Astrocyte of the hippocampus (primary cell): ENCODE data around the gene IFIT1.
A peak's percentile ranks its signal among the peaks of the same experiment; 100 is the strongest.
"Not testable (repeated sequence)": the region's sequence is repeated elsewhere in the genome, so short reads cannot be mapped to it uniquely, and the experiment has no call there.

Experiments
- DNase-seq: peaks from one replicate; pipeline ENCODE4 v3.0.0; 2011; ENCODE audit warnings: low read depth, low spot score

IFIT1 gene, protein sequence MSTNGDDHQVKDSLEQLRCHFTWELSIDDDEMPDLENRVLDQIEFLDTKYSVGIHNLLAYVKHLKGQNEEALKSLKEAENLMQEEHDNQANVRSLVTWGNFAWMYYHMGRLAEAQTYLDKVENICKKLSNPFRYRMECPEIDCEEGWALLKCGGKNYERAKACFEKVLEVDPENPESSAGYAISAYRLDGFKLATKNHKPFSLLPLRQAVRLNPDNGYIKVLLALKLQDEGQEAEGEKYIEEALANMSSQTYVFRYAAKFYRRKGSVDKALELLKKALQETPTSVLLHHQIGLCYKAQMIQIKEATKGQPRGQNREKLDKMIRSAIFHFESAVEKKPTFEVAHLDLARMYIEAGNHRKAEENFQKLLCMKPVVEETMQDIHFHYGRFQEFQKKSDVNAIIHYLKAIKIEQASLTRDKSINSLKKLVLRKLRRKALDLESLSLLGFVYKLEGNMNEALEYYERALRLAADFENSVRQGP

DNA sequence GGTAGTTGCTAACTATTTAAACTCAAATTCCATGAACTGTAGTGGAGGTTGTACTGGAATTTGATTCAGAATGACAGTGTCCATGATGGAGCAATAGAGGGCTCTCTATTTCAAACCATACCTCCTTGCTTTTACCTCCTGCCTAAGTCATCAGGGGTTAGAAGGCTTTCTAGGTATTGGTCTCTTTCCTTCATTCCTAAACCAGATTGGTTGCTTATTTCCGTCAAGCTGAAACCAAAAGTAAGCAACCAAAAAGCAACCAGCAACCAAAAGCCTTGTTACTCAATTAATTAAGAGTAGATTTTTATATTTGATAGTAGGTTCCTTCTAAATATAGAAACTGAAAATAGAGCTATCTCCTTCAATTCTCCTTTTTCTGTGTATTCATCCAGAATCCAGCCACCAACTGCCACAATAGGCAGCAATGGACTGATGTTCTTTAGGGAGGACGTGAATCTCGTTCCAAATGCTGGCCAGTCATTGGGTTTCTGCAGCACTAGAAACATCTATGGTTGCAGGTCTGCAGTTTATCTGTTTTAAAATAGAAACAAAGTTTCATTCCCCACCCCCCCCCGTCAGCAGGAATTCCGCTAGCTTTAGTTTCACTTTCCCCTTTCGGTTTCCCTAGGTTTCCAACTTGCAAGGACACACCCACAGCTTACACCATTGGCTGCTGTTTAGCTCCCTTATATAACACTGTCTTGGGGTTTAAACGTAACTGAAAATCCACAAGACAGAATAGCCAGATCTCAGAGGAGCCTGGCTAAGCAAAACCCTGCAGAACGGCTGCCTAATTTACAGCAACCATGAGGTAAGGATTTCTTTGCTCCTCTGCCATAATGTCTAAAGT is at the start of gene IFIT1:
Gene IFIT1 (plus strand): TSS at position 717 of the 850 bp plus-strand sequence. CDS start 90 bp downstream, at position 807.
- peak; percentile 86 for DNase-seq

DNA sequence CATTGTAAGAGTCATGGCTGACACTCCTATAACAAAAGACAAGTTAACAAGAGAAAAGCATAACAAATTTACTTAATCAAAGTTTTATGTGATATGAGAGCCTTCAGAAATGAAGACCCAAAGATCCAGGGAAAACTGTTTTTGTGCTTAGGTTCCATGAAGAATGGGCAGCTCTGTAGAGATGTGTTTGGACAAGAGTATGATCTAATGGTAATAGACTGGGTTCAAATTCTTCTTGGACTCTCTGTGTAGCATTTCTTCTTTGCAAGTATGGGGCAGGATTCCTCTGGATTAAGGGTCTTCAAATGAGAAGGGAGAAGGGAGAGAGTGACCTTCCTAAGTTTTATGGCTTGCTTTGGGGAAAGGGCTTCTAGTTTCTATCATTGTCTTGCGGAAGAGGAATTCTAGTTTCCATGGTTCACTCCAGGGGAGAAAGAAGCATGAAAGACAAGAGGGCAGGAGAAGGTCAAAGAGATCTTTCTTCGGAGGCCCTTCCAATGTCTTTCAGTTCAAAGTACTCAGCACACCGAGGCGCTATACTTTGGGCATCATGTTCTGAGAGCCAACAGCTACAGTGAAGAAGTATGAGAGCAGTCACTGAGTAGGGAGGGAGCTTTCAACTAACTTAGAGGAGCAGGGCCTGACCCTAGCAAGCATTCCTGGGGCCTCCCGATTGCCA is 49.2 kb upstream of the IFIT1 start:
- DNase-seq: no peak

DNA sequence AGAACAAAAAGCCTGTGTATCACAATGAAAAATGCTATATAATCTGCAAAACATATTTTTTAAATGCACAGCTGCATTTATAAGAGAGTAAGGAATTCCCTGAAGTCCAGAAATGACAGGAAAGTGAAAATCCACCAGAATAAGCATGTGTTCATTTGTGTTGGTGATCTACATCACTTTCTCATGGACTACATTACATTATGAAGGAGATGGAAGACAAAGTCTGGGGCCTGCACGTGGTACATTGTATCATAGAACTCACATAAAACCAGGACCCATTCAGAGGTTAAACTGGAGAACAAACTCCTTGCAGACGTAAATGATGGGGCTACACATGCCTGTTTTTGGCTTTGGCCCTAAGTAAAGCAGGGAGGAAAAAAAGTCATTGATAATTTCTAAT is 48.3 kb upstream of the IFIT1 start:
- DNase-seq: no peak

DNA sequence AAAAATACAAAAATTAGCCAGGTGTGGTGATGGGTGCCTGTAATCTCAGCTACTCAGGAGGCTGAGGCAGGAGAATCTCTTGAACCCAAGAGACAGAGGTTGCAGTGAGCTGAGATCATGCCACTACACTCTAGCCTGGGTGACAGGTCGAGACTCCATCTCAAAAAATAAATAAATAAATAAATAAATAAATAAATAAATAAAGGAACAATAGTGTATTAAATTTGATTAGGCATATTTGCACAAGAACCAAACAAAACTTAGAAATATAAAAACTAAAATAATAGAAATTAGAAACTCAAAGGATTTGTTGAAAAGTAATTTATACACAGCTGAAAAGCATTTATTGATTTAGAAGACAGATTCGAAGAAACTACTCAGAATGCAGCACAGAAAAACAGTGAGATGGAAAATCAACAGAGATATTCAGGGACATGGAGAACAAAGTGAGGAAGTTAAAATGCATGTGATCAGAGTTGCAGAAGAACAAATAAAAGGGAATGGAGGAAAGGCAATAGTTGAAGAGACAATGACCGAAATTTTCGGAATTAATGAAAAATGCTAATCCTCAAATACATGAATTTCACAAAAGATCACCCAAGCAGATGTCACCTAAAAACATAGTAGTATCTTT is 46.9 kb upstream of the IFIT1 start:
- no peak for DNase-seq

DNA sequence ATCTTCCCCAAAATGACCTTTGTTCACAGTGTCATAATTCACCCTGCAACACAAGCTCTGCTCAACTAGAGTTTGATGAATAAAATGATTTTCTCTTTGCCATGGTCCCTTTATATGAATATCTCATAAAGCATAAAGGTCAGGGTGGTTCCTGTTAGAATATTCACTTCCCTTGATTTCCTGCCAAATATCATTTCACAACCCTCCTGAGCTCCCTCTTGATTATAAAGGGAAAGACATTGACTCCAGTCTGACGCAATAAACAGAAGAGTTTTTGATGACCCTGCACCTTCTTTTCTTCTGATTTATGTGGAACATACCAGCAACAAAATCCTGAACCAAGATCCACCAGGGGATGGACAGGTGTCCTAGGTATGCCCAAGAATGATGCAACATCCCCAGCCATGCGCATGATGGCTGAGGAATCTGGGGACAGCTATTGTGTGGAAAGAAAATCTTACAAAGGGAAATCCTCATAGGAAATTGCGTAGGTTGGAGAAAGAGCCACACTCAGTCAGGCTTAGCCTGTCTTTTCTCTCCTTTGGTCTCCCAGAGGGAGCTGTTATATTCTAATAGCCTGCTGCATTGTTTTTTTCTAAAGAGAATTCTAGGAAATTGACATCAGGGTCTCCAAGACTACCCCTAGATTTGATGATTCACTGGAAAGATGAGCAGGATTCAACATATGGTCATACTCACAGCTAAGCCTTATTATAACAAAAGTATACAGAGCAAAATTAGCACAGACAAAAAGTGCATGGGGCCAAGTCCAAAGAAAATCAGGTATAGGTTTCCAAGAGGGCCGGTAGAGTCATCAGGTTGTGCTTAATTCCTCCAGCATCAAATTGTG is 45.8 kb upstream of the IFIT1 start:
- DNase-seq: no peak

DNA sequence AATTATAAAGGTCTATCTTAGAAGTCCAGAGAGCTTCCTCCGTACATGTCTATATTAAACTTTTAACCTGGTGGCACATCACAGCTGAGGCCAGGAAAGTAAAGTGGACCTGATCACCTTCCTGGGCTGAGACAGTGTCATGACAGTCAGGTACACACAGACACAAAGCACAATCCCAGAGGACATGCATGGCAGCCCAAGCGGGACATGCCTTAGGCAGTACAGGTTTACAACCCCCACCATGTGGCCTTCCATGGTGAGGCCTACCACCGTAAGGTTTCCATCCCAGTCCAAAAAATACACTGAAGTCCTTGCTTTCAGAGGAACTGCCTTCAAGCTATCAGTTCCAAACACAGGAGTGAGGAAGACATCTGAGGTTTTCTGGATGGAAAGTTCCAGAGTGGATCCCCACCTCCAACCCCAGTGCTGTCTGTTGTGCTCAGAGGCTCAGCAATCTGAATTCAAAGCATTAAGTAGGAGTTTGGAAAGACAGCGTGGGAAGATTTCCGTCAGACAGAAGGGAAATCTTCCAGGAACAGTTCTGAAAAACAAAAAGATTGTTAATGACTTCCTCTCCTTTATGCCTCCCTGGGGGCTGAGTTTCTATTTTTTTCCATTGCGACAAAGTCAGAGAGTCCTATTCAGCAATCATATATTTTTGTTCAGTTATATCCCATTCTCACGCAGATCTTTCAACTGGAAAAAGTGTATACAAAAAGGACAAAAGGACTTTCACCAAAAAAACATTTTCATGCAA is 44.5 kb upstream of the IFIT1 start:
- DNase-seq: no peak

DNA sequence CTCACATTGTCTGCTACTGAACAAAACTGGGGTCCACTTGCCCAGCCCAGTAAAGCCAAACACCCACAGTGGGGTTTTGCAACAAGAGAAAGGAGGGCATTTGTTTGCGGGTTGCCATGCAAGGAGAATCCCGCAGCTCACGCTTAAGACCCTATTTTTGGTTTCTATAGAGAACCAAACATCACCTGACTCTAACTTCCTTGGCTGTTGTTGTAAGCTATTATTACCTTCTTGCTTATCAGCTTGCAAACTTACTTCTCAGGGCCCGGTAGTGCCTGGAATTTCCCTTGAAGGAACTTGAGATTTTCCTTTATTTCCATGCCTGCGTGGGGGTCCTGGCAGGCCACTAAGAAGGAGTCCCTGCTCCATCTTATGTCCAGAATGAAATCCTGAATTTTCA is 43.9 kb upstream of the IFIT1 start:
- DNase-seq: no peak

DNA sequence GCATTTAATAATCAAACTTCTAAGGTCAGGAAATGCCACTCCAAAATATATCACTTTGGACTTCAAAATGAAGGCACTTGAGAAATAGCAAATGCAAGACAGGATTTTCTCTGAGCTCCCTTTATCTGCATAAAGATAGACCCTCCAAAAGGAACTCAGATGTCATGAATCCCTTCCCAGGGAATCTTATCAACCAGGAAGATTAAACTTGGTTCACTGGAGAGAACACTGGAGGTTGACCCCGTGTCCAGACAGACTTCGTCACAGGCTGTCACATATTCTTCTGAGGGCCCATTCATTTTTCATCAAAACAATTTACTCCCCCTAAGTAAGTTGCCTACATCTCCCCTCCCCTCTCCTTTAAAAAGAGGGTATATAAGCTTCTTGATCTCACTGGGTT is 43.4 kb upstream of the IFIT1 start:
- DNase-seq: no peak

DNA sequence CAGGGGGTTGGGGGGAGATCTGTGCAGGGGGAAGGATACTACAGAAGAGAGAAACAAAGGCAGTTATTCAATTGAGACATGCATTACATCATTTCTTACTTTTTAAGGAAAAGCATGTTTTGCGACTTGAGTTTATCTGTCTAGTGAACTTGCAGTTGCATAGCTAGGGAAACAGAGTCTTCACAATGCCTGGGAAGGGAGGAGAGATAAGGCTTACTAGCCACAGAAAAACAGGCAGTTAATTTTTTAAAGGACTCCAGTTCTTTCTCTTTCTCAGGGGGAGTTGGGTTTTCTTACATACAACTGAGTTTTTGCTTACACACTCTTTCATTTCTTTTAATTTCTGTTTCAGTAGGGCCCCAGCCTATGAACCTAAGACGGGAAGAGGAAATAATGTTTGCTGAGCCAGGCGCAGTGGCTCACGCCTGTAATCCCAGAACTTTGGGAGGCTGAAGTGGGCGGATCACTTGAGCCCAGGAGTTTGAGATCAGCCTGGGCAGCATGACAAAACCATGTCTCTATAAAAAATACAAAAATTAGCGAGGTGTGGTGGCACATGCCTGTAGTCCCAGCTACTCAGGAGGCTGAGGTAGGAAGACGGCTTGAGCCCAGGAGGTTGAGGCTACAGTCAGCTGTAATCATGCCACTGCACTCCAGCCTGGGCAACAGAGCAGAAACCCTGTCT is 41.6 kb upstream of the IFIT1 start:
- DNase-seq: not testable (repeated sequence)

DNA sequence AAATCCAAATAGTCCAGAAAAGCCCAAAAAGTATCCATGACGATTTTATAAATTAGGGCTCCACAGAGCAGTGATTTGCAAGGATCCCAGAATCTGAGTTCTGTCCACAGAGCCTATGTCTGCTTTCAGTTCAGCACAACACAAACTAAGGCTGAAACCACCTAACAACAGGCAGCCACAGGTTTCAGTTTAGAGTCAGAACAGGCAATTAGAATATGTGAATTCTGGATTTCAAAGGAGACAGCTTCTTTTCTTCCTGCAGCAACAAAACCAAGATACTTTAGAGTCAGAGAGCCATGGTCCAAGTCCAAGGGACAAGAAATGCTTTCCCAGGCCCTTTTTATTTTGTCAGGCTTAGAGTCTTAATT is 41.0 kb upstream of the IFIT1 start:
- peak; percentile 69 for DNase-seq

DNA sequence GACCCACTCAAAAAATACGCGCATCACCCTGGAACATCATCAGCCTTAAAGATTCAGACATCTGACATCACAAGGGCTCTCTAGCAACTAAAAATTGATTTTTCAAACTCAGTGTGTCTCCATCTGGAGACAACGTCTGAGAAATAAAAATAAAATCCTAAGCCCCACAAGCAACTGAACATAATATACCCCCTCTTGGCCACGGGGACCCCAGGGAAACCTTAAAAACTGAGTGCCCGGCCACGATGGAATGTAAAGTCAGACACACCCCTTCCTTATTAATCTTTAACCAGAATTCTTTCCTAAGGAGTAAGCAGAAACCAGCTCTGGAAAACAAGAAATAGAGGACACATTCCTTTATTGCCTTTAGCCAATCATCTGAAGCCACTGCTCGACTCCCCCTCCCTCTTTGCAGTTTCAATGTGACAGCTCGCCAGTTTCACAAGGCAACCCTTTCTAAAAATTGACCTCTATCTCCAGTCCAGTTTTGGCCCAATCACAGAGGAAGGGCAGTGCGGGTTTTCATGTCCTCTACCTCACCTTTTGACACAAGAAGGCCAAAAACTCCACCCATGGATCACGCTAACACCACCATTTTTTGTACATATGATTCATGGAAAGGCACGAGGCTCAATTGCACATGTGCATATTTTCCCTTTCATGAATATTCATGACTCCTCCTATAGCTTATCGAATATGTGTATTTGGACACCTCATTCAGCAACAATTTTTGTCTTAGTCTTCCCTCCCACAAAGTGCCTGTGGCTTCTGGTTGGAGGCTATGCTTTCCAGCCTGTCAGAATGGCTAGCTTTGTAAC is 40.4 kb upstream of the IFIT1 start:
- DNase-seq: peak; percentile 95

DNA sequence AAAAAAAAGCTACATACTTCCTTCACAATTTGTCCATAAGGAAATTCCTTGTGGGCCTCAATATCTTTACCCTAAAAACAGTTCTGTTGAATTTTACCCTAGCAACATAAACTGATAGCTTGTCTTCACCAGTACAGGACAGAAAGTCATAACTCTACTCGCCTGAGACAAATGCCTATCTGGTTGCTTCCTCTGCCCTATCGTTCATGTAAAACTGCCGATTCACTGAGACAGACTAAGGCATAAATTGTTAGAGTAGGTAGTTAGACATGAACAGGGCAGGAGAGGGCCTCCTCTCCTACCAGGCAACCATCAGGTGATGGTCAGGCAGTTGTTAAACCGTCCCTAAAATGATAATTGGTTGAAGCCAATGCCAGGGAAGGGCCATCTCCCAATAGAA is 39.6 kb upstream of the IFIT1 start:
- no peak for DNase-seq

DNA sequence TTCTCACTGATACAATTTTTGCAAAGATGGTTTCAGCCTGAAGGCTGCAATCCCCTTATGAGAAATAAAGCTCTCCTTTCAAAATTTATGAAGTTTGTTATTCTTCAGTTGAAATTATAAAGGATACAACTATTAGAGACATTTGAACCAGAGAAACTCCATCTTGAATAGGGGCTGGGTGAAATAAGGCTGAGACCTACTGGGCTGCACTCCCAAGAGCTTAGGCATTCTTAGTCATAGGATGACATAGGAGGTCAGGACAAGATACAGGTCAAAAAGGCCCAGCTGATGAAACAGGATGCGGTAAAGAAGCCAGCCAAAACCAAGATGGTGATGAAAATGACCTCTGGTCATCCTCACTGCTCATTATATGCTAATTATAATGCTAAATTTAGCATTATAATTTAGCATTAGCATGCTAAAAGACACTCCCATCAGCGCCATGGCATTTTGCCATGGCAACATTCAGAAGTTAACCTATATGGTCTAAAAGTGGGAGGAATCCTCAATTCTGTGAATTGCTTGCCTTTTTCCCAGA is 37.0 kb upstream of the IFIT1 start:
- no peak for DNase-seq

DNA sequence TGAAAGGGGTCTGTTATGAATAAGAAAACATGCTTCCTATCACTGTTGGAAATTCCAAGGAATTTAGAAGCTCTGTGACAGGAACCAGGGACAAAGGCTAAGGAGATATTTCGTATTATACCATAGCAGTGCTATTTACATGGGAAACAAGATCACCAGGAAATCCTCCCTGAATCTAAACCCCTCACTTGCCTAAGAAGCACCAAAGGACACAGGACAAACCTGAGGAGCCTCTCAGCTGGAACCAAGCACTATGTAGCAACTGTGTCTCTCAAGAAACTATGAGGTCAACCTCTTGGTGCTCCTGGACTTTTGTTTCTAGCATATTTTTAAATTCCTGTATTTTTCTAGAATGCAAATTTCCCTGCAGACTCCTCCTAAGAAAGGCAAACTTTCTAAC is 35.3 kb upstream of the IFIT1 start:
- DNase-seq: no peak

DNA sequence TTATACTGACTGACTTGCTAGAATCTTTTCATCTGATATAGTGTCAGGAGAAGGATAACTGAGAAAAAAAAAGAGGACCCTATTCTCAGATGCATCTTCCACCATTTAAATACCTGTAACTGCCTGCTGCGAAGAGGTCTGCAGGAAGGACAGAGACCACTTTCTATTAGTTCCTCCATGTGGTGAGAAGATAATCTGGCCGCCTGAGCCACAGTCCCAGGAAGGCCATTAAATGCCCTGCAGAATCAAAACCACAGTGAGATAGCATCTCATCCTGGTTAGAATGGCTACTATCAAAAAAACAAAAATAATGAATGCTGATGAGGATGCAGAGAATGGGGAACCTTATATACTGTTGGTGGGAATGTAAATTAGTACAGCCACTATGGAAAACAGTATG is 34.4 kb upstream of the IFIT1 start:
- no peak for DNase-seq

DNA sequence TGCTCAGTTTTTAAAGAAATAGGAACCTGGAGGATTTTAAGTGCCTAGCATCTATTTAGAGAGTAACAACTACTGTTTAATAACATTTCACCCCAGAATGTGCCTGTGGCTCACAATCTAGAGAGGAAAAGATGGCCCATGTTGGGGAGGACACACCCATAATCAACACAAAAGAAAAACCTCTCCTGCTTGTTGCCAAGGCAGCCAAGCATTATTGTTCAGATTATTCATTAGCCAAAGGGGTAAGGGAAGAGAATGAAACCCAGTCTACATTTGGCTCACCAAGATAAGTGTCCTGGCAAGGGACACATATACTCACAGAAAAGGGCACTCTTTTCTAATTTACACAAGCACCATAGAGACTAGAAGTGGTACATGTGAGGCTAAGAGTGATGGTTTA is 32.3 kb upstream of the IFIT1 start:
- no peak for DNase-seq

DNA sequence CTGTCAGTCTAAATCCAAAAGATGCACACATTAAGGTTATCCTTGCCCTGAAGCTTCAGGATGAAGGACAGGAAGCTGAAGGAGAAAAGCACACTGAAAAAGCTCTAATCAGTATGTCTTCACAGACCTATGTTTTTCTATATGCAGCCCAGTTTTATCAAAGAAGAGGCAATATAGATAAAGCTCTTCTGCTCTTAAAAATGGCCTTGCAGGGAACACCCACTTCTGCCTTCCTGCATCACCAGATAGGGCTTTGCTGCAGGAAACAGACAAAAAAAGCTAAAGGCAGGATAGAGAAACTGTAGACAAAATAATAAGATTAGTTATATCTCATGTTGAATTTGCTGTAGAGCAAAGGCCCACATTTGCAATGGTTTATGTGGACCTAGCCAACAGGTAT is 29.5 kb upstream of the IFIT1 start:
- DNase-seq: no peak

DNA sequence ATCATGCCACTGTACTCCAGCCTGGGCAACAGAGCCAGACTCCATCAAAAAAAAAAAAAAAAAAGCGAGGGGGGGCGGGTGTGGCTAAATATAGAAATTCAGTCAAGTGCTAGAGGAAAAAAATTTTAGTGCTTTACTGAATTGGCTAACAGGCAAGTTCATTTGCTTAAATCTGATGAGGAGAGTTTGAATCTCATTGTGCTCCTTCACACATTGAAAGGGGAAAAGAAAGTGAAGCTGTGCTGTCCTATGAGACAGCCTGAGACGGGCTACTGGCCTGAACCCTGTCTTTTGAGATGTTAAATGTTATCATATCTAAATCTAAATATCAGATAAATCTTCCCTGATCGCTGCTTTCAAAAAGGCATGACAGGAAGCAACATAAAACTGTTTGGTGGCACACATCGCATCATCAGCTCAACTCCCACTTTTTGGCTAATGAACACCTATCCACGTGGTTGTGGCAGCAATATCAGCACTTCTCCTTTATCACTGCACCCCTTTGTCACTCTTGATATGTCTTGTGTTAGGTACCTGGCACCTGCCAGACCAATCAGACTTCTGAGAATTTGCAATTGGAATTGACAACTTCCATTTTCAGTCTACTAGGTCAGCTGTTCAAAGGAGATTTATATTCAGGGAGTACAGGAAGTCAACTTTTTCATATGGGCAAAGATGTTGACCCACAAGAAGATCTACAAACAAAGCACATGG is 28.5 kb upstream of the IFIT1 start:
- DNase-seq: no peak
